RWPE1 (cell line): ENCODE results near the gene CTNS.

Experiments
- CTCF ChIA-PET: fragments of 350-600 bp; sonication (Branson Sonifier 250); formaldehyde crosslinking; extraction: SDS; loops from one replicate; lab custom pipeline; 2021; lab: Yijun Ruan, JAX
- POLR2A ChIA-PET: fragments of 400-600 bp; formaldehyde crosslinking; extraction: SDS; loops from one replicate; lab custom pipeline; 2020; ENCODE audit warnings: antibody characterized with exemption; ENCODE audit not compliant: low non-redundant PET; lab: Yijun Ruan, JAX
- DNase-seq: peaks from one replicate; pipeline ENCODE4 v3.0.0; 2012; ENCODE audit warnings: low spot score
- H3K27ac ChIP-seq: fragments of 450-650 bp; 2 replicates; pipeline ENCODE4 v1.5.1; 2017
- TF ChIP-seq, protein P1 (sequence below): fragments of 450-650 bp; conservative IDR thresholded peaks from 2 replicates; pipeline ENCODE4 v1.5.1; 2017; ENCODE audit warnings: low read depth, mild to moderate bottlenecking

CTNS gene

DNA sequence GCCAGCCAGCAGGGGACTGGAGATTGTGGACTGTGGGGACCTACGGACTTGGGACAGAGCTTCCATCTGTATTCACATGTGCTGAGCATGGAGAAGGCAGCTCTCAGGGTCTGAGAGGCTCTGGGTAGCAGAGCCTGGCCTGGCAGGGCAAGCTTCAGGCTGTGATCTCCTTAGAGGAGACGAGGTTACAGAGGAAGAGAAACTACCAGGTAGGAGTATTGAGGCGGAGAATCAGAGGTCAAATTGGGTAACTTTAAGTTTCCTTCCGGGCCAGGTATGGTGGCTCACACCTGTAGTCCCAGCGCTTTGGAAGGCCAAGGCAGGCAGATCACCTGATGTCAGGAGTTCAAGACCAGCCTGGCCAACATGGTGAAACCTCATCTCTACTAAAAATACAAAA is 8.8 kb downstream of the CTNS start:
- no peak overlapping the region; the same call in 1 of the 2 replicates for H3K27ac ChIP-seq
- DNase-seq, result no peak
- CTCF ChIA-PET, result no interaction called here
- POLR2A ChIA-PET, result no interaction called here
- TF ChIP-seq, protein P1, sequence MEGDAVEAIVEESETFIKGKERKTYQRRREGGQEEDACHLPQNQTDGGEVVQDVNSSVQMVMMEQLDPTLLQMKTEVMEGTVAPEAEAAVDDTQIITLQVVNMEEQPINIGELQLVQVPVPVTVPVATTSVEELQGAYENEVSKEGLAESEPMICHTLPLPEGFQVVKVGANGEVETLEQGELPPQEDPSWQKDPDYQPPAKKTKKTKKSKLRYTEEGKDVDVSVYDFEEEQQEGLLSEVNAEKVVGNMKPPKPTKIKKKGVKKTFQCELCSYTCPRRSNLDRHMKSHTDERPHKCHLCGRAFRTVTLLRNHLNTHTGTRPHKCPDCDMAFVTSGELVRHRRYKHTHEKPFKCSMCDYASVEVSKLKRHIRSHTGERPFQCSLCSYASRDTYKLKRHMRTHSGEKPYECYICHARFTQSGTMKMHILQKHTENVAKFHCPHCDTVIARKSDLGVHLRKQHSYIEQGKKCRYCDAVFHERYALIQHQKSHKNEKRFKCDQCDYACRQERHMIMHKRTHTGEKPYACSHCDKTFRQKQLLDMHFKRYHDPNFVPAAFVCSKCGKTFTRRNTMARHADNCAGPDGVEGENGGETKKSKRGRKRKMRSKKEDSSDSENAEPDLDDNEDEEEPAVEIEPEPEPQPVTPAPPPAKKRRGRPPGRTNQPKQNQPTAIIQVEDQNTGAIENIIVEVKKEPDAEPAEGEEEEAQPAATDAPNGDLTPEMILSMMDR, result no peak

DNA sequence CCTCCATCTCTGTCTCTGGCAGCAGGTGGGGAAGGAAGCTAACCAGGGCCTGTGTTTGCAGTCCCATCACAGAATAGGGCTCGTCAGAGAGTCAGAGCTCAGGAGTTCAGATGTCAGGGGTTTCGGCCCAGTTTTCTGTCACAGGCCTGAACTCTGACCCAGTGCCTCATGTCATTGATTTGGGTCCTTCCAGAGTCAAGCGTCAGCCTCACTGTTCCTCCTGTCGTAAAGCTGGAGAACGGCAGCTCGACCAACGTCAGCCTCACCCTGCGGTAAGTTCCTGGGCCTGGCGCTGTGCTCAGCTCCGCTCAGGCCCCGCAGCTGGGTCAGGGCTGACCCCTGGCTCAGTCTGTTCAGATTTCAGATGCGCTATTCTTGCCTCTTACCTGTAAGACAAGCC is 10.7 kb downstream of the CTNS start:
- POLR2A ChIA-PET, result no interaction called here
- peak overlapping the region; percentile 12; the same call in 1 of the 2 replicates for H3K27ac ChIP-seq
- TF ChIP-seq, protein P1, result no peak
- CTCF ChIA-PET, result interaction anchor here (0.6 to 2.2 kb wide), 4 partner anchors 11 to 603 kb away, joined by 3 to 12 read pairs (median 6); partner anchors contain the start of genes CTNS and SHPK
- no peak for DNase-seq

DNA sequence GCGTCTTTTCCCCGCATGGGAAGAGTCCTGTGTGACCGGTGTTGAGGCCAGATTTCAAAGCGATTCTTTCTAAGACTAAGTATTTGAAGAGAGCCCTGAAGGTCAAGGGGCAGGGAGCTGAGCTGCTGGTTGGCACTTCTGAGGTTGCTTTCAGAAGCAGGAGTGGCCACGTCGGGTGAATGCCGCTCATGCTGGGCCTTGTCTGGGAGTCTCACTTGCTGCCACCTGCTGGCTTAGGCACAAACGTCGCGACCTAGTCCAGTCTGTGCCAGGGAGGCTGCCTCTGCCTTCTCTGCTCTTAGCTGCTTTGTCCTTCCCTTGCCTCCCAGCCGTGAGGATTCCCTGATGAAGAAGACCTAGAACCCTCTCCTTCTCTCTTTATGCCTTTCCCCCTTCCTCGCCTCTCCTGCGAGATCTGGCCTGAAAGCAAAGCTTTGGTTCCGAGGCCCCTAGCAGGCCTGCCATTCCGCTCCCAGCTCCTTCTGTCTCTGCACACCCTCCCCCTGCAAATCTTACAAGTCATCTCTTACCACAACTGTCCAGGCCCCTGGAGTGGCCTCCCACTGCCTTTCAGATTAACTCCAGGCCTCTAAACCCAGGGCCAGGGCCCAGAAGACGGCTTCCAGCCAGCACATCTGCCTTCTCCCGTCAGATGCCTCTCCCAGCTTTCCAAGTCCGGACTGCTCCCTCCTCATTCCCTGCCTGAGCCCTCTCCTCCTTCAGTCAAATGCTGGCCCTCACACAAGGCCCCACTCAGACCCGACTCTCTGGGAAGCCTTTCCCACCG is 11.4 kb downstream of the CTNS start:
- ChIA-PET CTCF (interaction anchor here (0.5 to 2.2 kb wide), 9 partner anchors 11 to 799 kb away, joined by 3 to 12 read pairs (median 5); partner anchors contain the start of genes CTNS and SHPK), POLR2A (interaction anchor here (0.7 kb wide), 1 partner anchor 19 kb away, joined by 3 read pairs; no protein-coding TSS in a partner anchor)
- TF ChIP-seq, protein P1, result peak; percentile 53
- no peak for DNase-seq
- H3K27ac ChIP-seq, result peak overlapping the region; percentile 12; the same call in 1 of the 2 replicates

DNA sequence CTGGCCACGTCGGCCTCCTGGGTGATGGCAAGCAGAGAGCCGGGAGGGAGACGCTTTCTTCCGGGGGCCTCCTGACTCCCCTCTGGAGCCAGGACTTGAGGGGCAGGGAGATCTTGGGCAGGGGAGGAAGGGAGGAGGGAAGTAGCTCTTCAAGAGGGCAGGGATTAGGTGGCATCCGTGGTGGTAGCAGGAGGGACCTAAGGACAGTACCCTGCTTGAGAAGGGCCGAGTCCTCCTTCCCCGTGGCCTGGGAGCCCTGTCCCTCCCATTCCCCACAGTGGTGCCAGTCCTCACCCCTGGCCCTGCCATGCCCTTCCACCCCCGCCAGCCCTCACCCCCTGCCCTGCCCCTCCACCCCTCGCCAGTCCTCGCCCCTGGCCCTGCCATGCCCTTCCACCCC is 19.2 kb downstream of the CTNS start:
- ChIA-PET POLR2A (interaction anchor here (0.8 kb wide), 1 partner anchor 11 kb away, joined by 4 read pairs; no protein-coding TSS in a partner anchor), CTCF (no interaction called here)
- TF ChIP-seq, protein P1, result no peak
- DNase-seq, result no peak
- no peak overlapping the region for H3K27ac ChIP-seq

DNA sequence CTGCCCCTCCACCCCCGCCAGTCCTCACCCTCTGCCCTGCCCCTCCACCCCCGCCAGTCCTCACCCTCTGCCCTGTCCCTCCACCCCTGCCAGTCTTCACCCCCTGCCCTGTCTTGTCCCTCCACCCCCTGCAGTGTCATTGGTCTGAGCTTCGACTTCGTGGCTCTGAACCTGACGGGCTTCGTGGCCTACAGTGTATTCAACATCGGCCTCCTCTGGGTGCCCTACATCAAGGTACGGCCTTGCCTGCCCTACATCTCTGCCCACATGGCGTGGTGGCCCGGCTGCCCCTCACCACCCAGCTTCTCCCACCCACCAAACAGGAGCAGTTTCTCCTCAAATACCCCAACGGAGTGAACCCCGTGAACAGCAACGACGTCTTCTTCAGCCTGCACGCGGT is 19.8 kb downstream of the CTNS start:
- peak overlapping the region; percentile 92; the same call in 1 of the 2 replicates for H3K27ac ChIP-seq
- CTCF ChIA-PET, result no interaction called here
- DNase-seq, result no peak
- TF ChIP-seq, protein P1, result no peak
- POLR2A ChIA-PET, result no interaction called here

DNA sequence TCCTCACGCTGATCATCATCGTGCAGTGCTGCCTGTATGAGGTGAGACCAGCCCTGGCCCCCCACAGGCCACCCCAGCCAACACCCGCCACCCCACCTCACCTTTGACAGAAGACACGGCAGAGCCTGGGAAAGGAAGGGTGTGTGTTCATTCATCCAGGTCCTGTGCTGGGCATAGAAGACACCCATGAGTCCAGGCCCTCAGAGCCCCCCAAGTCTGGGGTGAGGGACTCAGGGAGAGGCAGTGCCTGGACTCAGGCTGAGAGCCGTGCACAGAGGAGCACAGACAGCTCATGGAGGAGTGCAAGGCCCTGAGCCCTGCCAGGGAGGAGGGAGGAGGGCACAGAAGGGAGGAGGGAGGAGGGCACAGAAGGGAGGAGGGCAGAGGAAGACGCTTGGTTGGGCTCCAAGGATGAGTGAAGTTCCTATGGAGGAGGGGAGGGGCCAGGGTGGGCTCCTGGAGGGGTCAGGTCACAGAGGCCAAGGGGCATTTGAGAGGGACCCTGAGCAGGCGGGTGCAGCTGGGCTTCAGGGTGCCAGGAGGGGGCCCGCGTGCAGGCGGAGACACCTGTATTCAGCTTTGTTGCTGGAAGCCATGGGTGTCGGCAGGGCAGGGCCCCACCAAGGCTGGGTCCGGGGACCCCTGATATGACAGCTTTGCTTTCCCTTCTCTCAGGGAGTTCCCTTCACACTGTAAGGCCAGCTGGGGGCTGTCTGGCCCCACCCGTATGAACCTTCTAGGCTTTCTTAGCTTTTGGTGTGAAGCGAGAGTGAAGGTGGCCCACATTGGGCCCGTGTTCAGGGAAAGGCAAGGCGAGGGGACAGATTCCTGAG is 20.4 kb downstream of the CTNS start:
- ChIA-PET POLR2A (no interaction called here), CTCF (no interaction called here)
- TF ChIP-seq, protein P1, result no peak
- peak overlapping the region; percentile 92 for H3K27ac ChIP-seq
- DNase-seq, result no peak
